IMR-90 (cell line): ENCODE results near the gene HNRNPAB. TPM values are rescaled to one million over a fixed set of nuclear protein-coding genes. Genes with fewer than 3 reads are reported as not detected.

Experiments used
- ATAC-seq: fragments of 200-7000 bp; cut with Tn5 transposase; 2 replicates; pipeline ENCODE4 v1.9.1; 2020; ENCODE audit warnings: low read depth, mild to moderate bottlenecking, moderate library complexity
- BruUV-seq: library from RNA; stranded (reverse); fragments of 400-500 nt; replicated peaks from 2 replicates; lab custom pipeline; 2021; lab: Mats Ljungman, UMichigan
- CTCF ChIA-PET: fragments of 300-600 bp; formaldehyde crosslinking; extraction: SDS; loops from one replicate; lab custom pipeline; 2021; ENCODE audit warnings: antibody characterized with exemption; lab: Yijun Ruan, JAX
- POLR2A ChIA-PET: fragments of 300-600 bp; sonication (Branson Sonifier 250); formaldehyde crosslinking; loops from one replicate; lab custom pipeline; 2022; ENCODE audit warnings: antibody characterized with exemption; ENCODE audit not compliant: unreplicated experiment; lab: Charles Lee
- DNase-seq: peaks from one replicate; pipeline ENCODE4 v3.0.0; 2013
- H2AFZ ChIP-seq: replicated peaks from 2 replicates; pipeline ENCODE3; 2013; ENCODE audit warnings: low read length, mild to moderate bottlenecking; ENCODE audit not compliant: poor library complexity
- H2AK5ac ChIP-seq: 2 replicates; pipeline ENCODE4 v1.6.1; 2013; ENCODE audit warnings: low read depth, low read length, inconsistent platforms
- H2AK9ac ChIP-seq: replicated peaks from 2 replicates; pipeline ENCODE3; 2013; ENCODE audit warnings: mild to moderate bottlenecking, low read depth, low read length, moderate library complexity; ENCODE audit not compliant: poor library complexity
- H2BK120ac ChIP-seq: 2 replicates; pipeline ENCODE4 v1.6.1; 2013; ENCODE audit warnings: low read depth, low read length, inconsistent platforms
- H2BK15ac ChIP-seq: 3 replicates; pipeline ENCODE4 v1.6.1; 2013; ENCODE audit warnings: low read depth, low read length, inconsistent platforms
- H2BK20ac ChIP-seq: 2 replicates; pipeline ENCODE4 v1.6.1; 2013; ENCODE audit warnings: low read depth, mild to moderate bottlenecking, inconsistent platforms, low read length, moderate library complexity
- H2BK5ac ChIP-seq: 2 replicates; pipeline ENCODE4 v1.6.1; 2013; ENCODE audit warnings: mild to moderate bottlenecking, low read depth, low read length, inconsistent platforms; ENCODE audit not compliant: poor library complexity, severe bottlenecking
- H3K14ac ChIP-seq: replicated peaks from 2 replicates; pipeline ENCODE4 v1.6.1; 2013; ENCODE audit warnings: low read depth, low read length, inconsistent platforms
- H3K18ac ChIP-seq: 2 replicates; pipeline ENCODE4 v1.6.1; 2013; ENCODE audit warnings: low read depth, low read length, control low read depth
- H3K23ac ChIP-seq: 2 replicates; pipeline ENCODE4 v1.6.1; 2013; ENCODE audit warnings: low read depth, low read length, inconsistent platforms
- H3K27ac ChIP-seq: 2 replicates; pipeline ENCODE4 v1.5.1; 2013; ENCODE audit warnings: mild to moderate bottlenecking, control low read depth, low read length; ENCODE audit not compliant: insufficient read depth
- H3K27me3 ChIP-seq: 2 replicates; pipeline ENCODE4 v1.6.1; 2013; ENCODE audit warnings: low read length; ENCODE audit not compliant: control insufficient read depth, insufficient read depth
- H3K36me3 ChIP-seq: 2 replicates; pipeline ENCODE4 v1.6.1; 2013; ENCODE audit warnings: low read length, mixed read lengths; ENCODE audit not compliant: control insufficient read depth, insufficient read depth
- H3K4ac ChIP-seq: 2 replicates; pipeline ENCODE4 v1.6.1; 2013; ENCODE audit warnings: low read depth, low read length, inconsistent platforms
- H3K4me1 ChIP-seq: 2 replicates; pipeline ENCODE4 v1.6.1; 2013; ENCODE audit warnings: low read length, mixed read lengths; ENCODE audit not compliant: control insufficient read depth, insufficient read depth
- H3K4me2 ChIP-seq: 2 replicates; pipeline ENCODE4 v1.6.1; 2013; ENCODE audit warnings: low read depth, mild to moderate bottlenecking, control low read depth, low read length, moderate library complexity
- H3K4me3 ChIP-seq: 2 replicates; pipeline ENCODE4 v1.5.1; 2013; ENCODE audit warnings: low read depth, mild to moderate bottlenecking, control low read depth, low read length, moderate library complexity; ENCODE audit not compliant: insufficient read depth
- H3K56ac ChIP-seq: 2 replicates; pipeline ENCODE4 v1.6.1; 2013; ENCODE audit warnings: low read length, inconsistent platforms; ENCODE audit not compliant: insufficient read depth; ENCODE audit errors: extremely low read depth
- H3K79me1 ChIP-seq, 2 experiments: 2 replicates each; pipeline ENCODE4 v1.6.1; 2013; ENCODE audit warnings: low read length in 2 of 2, inconsistent platforms in 1 of 2, low read depth in 1 of 2
- H3K9ac ChIP-seq: 2 replicates; pipeline ENCODE4 v1.6.1; 2013; ENCODE audit warnings: low read depth, low read length, control low read depth
- H3K9me1 ChIP-seq: 2 replicates; pipeline ENCODE4 v1.6.1; 2013; ENCODE audit warnings: low read length, inconsistent platforms; ENCODE audit not compliant: insufficient read depth
- H3K9me3 ChIP-seq: 2 replicates; pipeline ENCODE4 v1.6.1; 2013; ENCODE audit warnings: low read length; ENCODE audit not compliant: control insufficient read depth, insufficient read depth
- H4K20me1 ChIP-seq: 2 replicates; pipeline ENCODE4 v1.6.1; 2013; ENCODE audit warnings: low read length, inconsistent platforms; ENCODE audit not compliant: insufficient read depth
- H4K5ac ChIP-seq: 2 replicates; pipeline ENCODE4 v1.6.1; 2013; ENCODE audit warnings: mild to moderate bottlenecking, low read depth, low read length, control low read depth
- H4K8ac ChIP-seq, 2 experiments: 2 replicates each; pipeline ENCODE4 v1.6.1; 2013; ENCODE audit warnings: low read depth in 2 of 2, low read length in 2 of 2, control low read depth in 1 of 2, inconsistent platforms in 1 of 2
- H4K91ac ChIP-seq: 2 replicates; pipeline ENCODE4 v1.6.1; 2013; ENCODE audit warnings: low read depth, low read length, inconsistent platforms; ENCODE audit not compliant: insufficient read depth
- MAZ ChIP-seq: IDR thresholded peaks from 2 replicates; pipeline ENCODE4 v1.6.1; 2012; ENCODE audit warnings: low read depth, mild to moderate bottlenecking, low read length, improper control_type of control experiment, moderate library complexity, borderline replicate concordance
- RCOR1 ChIP-seq: IDR thresholded peaks from 2 replicates; pipeline ENCODE4 v1.6.1; 2012; ENCODE audit warnings: mild to moderate bottlenecking, low read length, improper control_type of control experiment; ENCODE audit not compliant: insufficient replicate concordance
- WGBS, 2 experiments: methylation state at CpG; one replicate each; pipeline versions ENCODE4 v1.1.5 to v1.1.7; 2013; ENCODE audit warnings: missing lambda C conversion rate in 2 of 2; ENCODE audit not compliant: insufficient read length in 1 of 2; ENCODE audit errors: extremely low coverage in 2 of 2; 5-methylcytosine and 5-hydroxymethylcytosine counted together
- dilution Hi-C: fragments of 300-500 bp; cut with HindIII; formaldehyde crosslinking; loops from one replicate; pipeline ENCODE4 v1.14.3; 2018; ENCODE audit warnings: low sequenced_read_pairs; ENCODE audit not compliant: unreplicated experiment
- in situ Hi-C: fragments of 300-500 bp; cut with MboI; formaldehyde crosslinking; loops from 3 replicates; pipeline ENCODE4 v1.14.3; 2019; ENCODE audit warnings: low sequenced_read_pairs, inconsistent platforms, mixed read lengths
- intact Hi-C: fragments of 100-400 bp; cut with micrococcal nuclease; formaldehyde crosslinking; loops from 2 replicates; pipeline ENCODE4 v1.10.0; 2022
- polyA plus RNA-seq, 3 experiments: library from polyadenylated mRNA; depleted of rRNA; stranded (reverse); fragments of >200 nt; gene quantifications; 2 replicates each; pipeline ENCODE4 v1.2.3, GENCODE V29; 2012; ENCODE audit warnings: low replicate concordance in 1 of 3
- total RNA-seq: library from RNA; depleted of rRNA; stranded (reverse); fragments of >200 nt; gene quantifications from 2 replicates; pipeline ENCODE4 v1.2.3, GENCODE V29; 2012

Gene HNRNPAB
- total and polyA plus RNA-seq, 2 of the 4 experiments (the other 2 are of a cell fraction), result 32.1 to 128 TPM

GRCh38 chr5:178191661-178192060, 12.7 kb upstream of the HNRNPAB start:
- no peak for TF ChIP-seq MAZ
- TF ChIP-seq RCOR1, result no peak
- Histone ChIP-seq H3K4me2 (no peak overlapping the region), H2AK5ac (no peak overlapping the region), H3K4ac (no peak overlapping the region), H2BK15ac (no peak overlapping the region), H2BK20ac (no peak overlapping the region), H3K79me1 (no peaks in the 10 kb centered on the region), H4K91ac (no peak overlapping the region), H3K18ac (no peak overlapping the region), H2BK120ac (no peak overlapping the region), H4K5ac (no peak overlapping the region), H3K27me3 (peaks cover 23% of the 10 kb centered on the region; the same call in 1 of the 2 replicates), H4K20me1 (no peaks in the 10 kb centered on the region), H3K4me1 (peaks cover 3% of the 10 kb centered on the region), H3K23ac (no peak overlapping the region), H3K27ac (no peak overlapping the region), H3K9me1 (no peaks in the 10 kb centered on the region), H2AK9ac (no peak overlapping the region), H2BK5ac (no peak overlapping the region), H3K14ac (no peak overlapping the region), H3K4me3 (no peak overlapping the region), H3K9me3 (peaks cover 5% of the 10 kb centered on the region; the same call in 1 of the 2 replicates), H3K36me3 (no peaks in the 10 kb centered on the region), H2AFZ (no peak overlapping the region), H3K56ac (no peak overlapping the region), H4K8ac (no peak overlapping the region), H3K9ac (no peak overlapping the region)
- ATAC-seq (no peak), DNase-seq (no peak)
- no CpG with 5 or more reads among the region's 4 CpGs for WGBS, 2 experiments
- BruUV-seq, result no TSS peak
- intact Hi-C loops, result no loop called here
- CTCF ChIA-PET, result no interaction called here
- POLR2A ChIA-PET, result no interaction called here
- in situ Hi-C loops, result no loop called here
- dilution Hi-C loops, result no loop called here
